Mesendoderm (in vitro differentiated cells): ENCODE measurements around the gene CPA4.

ENCODE experiments used
- DNase-seq: peaks from one replicate; pipeline ENCODE4 v3.0.0; 2013
- H2AK5ac ChIP-seq: 2 replicates; pipeline ENCODE4 v1.6.1; 2013; ENCODE audit warnings: low read length, inconsistent platforms
- H2BK120ac ChIP-seq: 2 replicates; pipeline ENCODE4 v1.6.1; 2013; ENCODE audit warnings: low read depth, mild to moderate bottlenecking, low read length, moderate library complexity, mixed read lengths
- H2BK15ac ChIP-seq: replicated peaks from 2 replicates; pipeline ENCODE4 v1.6.1; 2013; ENCODE audit warnings: low read depth, mild to moderate bottlenecking, moderate library complexity
- H2BK5ac ChIP-seq: 2 replicates; pipeline ENCODE4 v1.6.1; 2013; ENCODE audit warnings: low read length, inconsistent platforms
- H3K18ac ChIP-seq: 2 replicates; pipeline ENCODE4 v1.6.1; 2013; ENCODE audit warnings: mild to moderate bottlenecking, low read length, mixed read lengths
- H3K23ac ChIP-seq: one replicate; pipeline ENCODE4 v1.6.1; 2013; ENCODE audit warnings: low read length
- H3K27ac ChIP-seq: 2 replicates; pipeline ENCODE4 v1.5.1; 2013; ENCODE audit warnings: low read depth, mild to moderate bottlenecking, inconsistent platforms, low read length, moderate library complexity
- H3K27me3 ChIP-seq: 2 replicates; pipeline ENCODE4 v1.6.1; 2013; ENCODE audit warnings: low read length, control low read depth, mild to moderate bottlenecking, inconsistent platforms; ENCODE audit not compliant: insufficient read depth, poor library complexity
- H3K36me3 ChIP-seq: 2 replicates; pipeline ENCODE4 v1.6.1; 2013; ENCODE audit warnings: low read length, inconsistent platforms; ENCODE audit not compliant: control insufficient read depth, insufficient read depth
- H3K4ac ChIP-seq: one replicate; pipeline ENCODE4 v1.6.1; 2013; ENCODE audit warnings: low read depth, mild to moderate bottlenecking, low read length, moderate library complexity
- H3K4me1 ChIP-seq: 2 replicates; pipeline ENCODE4 v1.6.1; 2013; ENCODE audit warnings: low read depth, low read length, inconsistent platforms; ENCODE audit not compliant: control insufficient read depth
- H3K4me2 ChIP-seq: 2 replicates; pipeline ENCODE4 v1.6.1; 2013; ENCODE audit warnings: low read length
- H3K4me3 ChIP-seq: 2 replicates; pipeline ENCODE4 v1.5.1; 2013; ENCODE audit warnings: mild to moderate bottlenecking, low read length
- H3K56ac ChIP-seq: one replicate; pipeline ENCODE4 v1.6.1; 2013; ENCODE audit warnings: low read length
- H3K79me1 ChIP-seq: 2 replicates; pipeline ENCODE4 v1.6.1; 2013; ENCODE audit warnings: low read length, inconsistent platforms
- H3K79me2 ChIP-seq: 2 replicates; pipeline ENCODE4 v1.6.1; 2013; ENCODE audit warnings: mild to moderate bottlenecking, low read length; ENCODE audit not compliant: control insufficient read depth, insufficient read depth
- H3K9ac ChIP-seq: 2 replicates; pipeline ENCODE4 v1.6.1; 2013; ENCODE audit warnings: low read length, inconsistent platforms
- H4K5ac ChIP-seq: one replicate; pipeline ENCODE4 v1.6.1; 2013; ENCODE audit warnings: low read length
- H4K8ac ChIP-seq: one replicate; pipeline ENCODE4 v1.6.1; 2013; ENCODE audit warnings: low read depth, mild to moderate bottlenecking, control low read depth, low read length, moderate library complexity
- WGBS: extraction: QIAGEN DNeasy Blood & Tissue Kit; methylation state at CpG from one replicate; pipeline ENCODE4 v1.1.7; 2013; ENCODE audit warnings: low lambda C conversion rate, missing lambda C conversion rate; ENCODE audit not compliant: insufficient coverage; ENCODE audit errors: extremely low coverage; 5-methylcytosine and 5-hydroxymethylcytosine counted together

The CPA4 gene

GRCh38 chr7:130302649-130303048, 9.7 kb downstream of the CPA4 start:
- Histone ChIP-seq H4K8ac (no peak overlapping the region), H4K5ac (no peak overlapping the region), H3K18ac (no peak overlapping the region), H3K23ac (no peak overlapping the region), H3K56ac (no peak overlapping the region), H2BK15ac (no peak overlapping the region), H3K36me3 (no peaks in the 10 kb centered on the region), H3K4me3 (no peak overlapping the region), H2BK120ac (no peak overlapping the region), H3K79me2 (no peaks in the 10 kb centered on the region), H3K79me1 (no peaks in the 10 kb centered on the region), H2BK5ac (no peak overlapping the region), H3K27ac (no peak overlapping the region), H3K4me1 (no peaks in the 10 kb centered on the region), H2AK5ac (no peak overlapping the region), H3K9ac (no peak overlapping the region), H3K27me3 (no peaks in the 10 kb centered on the region), H3K4ac (no peak overlapping the region), H3K4me2 (no peak overlapping the region)
- no peak for DNase-seq

DNA sequence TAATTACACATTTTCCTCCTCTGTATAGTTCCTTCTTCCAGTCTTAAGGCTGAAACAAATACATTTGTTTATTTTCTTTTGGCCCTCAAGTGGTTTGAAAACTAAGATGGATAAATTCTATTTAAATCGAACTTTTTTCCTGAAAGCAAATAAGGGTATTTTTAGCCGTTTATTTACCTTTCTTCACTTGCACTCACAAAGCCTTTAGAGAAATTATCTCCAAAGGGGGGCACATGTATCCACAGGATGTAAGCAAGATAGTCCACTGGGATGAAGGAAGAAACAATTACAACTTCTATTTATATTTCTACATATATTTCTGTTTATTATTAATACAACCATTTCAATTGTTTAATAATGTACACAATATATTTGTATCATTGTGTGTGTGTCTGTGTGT, 10.2 kb downstream of the CPA4 start:
- no peaks in the 10 kb centered on the region for H3K27me3 ChIP-seq
- no peak overlapping the region for H2BK5ac ChIP-seq
- no CpG with 5 or more reads among the region's 2 CpGs for WGBS
- no peak overlapping the region for H3K9ac ChIP-seq
- no peaks in the 10 kb centered on the region for H3K36me3 ChIP-seq
- no peaks in the 10 kb centered on the region for H3K79me1 ChIP-seq
- H3K4me3 ChIP-seq, result no peak overlapping the region
- H2BK15ac ChIP-seq, result no peak overlapping the region
- no peak for DNase-seq
- no peak overlapping the region for H3K4ac ChIP-seq
- H2AK5ac ChIP-seq, result no peak overlapping the region
- H3K18ac ChIP-seq, result no peak overlapping the region
- H3K4me1 ChIP-seq, result no peaks in the 10 kb centered on the region
- no peak overlapping the region for H4K5ac ChIP-seq
- no peak overlapping the region for H4K8ac ChIP-seq
- H3K23ac ChIP-seq, result no peak overlapping the region
- H3K4me2 ChIP-seq, result no peak overlapping the region
- H3K27ac ChIP-seq, result no peak overlapping the region
- H3K56ac ChIP-seq, result no peak overlapping the region
- no peaks in the 10 kb centered on the region for H3K79me2 ChIP-seq
- no peak overlapping the region for H2BK120ac ChIP-seq

GRCh38 chr7:130303551-130303950, 10.6 kb downstream of the CPA4 start:
- no peaks in the 10 kb centered on the region for H3K79me1 ChIP-seq
- H2AK5ac ChIP-seq, result no peak overlapping the region
- no peak overlapping the region for H2BK120ac ChIP-seq
- H3K56ac ChIP-seq, result no peak overlapping the region
- no peak overlapping the region for H3K9ac ChIP-seq
- H3K79me2 ChIP-seq, result no peaks in the 10 kb centered on the region
- H3K18ac ChIP-seq, result no peak overlapping the region
- H3K4me2 ChIP-seq, result no peak overlapping the region
- no peak overlapping the region for H3K27ac ChIP-seq
- no peak overlapping the region for H2BK15ac ChIP-seq
- H2BK5ac ChIP-seq, result no peak overlapping the region
- no peak overlapping the region for H4K5ac ChIP-seq
- no peaks in the 10 kb centered on the region for H3K36me3 ChIP-seq
- no peaks in the 10 kb centered on the region for H3K4me1 ChIP-seq
- no peak overlapping the region for H3K4ac ChIP-seq
- H3K4me3 ChIP-seq, result no peak overlapping the region
- DNase-seq, result no peak
- H3K27me3 ChIP-seq, result no peaks in the 10 kb centered on the region
- whole genome bisulfite sequencing, result no CpG with 5 or more reads among the region's 5 CpGs
- no peak overlapping the region for H3K23ac ChIP-seq
- no peak overlapping the region for H4K8ac ChIP-seq

DNA sequence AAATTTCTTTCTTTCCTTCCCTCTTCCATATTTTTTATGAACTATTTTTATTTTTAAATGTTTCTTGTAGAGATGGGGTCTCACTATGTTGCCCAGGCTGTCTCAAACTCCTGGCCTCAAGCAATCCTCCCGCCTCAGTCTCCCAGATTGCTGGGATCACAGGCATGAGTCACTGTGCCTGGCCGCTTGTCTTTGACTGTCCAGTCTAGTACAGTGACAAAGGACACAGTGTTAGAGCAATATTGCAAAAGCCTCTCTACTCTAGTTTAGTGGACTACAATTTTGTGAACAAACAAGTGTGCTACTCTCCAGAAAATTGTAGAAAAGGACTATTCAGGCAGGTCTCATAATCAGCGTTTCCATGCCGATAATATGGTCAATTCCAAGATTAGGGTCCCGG, 11.0 kb downstream of the CPA4 start:
- Histone ChIP-seq H3K4me3 (no peak overlapping the region), H3K79me2 (no peaks in the 10 kb centered on the region), H2BK15ac (no peak overlapping the region), H2AK5ac (no peak overlapping the region), H3K36me3 (no peaks in the 10 kb centered on the region), H4K5ac (no peak overlapping the region), H3K9ac (no peak overlapping the region), H3K56ac (no peak overlapping the region), H3K27me3 (no peaks in the 10 kb centered on the region), H3K79me1 (no peaks in the 10 kb centered on the region), H3K27ac (no peak overlapping the region), H3K4me2 (no peak overlapping the region), H4K8ac (no peak overlapping the region), H2BK120ac (no peak overlapping the region), H3K4ac (no peak overlapping the region), H3K18ac (no peak overlapping the region), H3K4me1 (no peaks in the 10 kb centered on the region), H2BK5ac (no peak overlapping the region), H3K23ac (no peak overlapping the region)
- no peak for DNase-seq
- no CpG with 5 or more reads among the region's 5 CpGs for WGBS

GRCh38 chr7:130304878-130305277, 11.9 kb downstream of the CPA4 start:
- no peak overlapping the region for H3K23ac ChIP-seq
- H3K4me3 ChIP-seq, result no peak overlapping the region
- no peaks in the 10 kb centered on the region for H3K36me3 ChIP-seq
- H3K56ac ChIP-seq, result no peak overlapping the region
- no peak overlapping the region for H3K4ac ChIP-seq
- H4K5ac ChIP-seq, result no peak overlapping the region
- H4K8ac ChIP-seq, result no peak overlapping the region
- H3K79me1 ChIP-seq, result no peaks in the 10 kb centered on the region
- H2BK120ac ChIP-seq, result no peak overlapping the region
- no peak overlapping the region for H2BK5ac ChIP-seq
- H3K27ac ChIP-seq, result no peak overlapping the region
- H2BK15ac ChIP-seq, result no peak overlapping the region
- no peak overlapping the region for H3K9ac ChIP-seq
- no peaks in the 10 kb centered on the region for H3K79me2 ChIP-seq
- no peak overlapping the region for H2AK5ac ChIP-seq
- H3K4me2 ChIP-seq, result no peak overlapping the region
- no peak overlapping the region for H3K18ac ChIP-seq
- no peak for DNase-seq
- H3K27me3 ChIP-seq, result no peaks in the 10 kb centered on the region
- H3K4me1 ChIP-seq, result no peaks in the 10 kb centered on the region
- no CpG with 5 or more reads among the region's 3 CpGs for WGBS

GRCh38 chr7:130305433-130306042, 12.6 kb downstream of the CPA4 start:
- whole genome bisulfite sequencing, result no CpG with 5 or more reads among the region's 21 CpGs
- Histone ChIP-seq H3K4ac (no peak overlapping the region), H2BK120ac (no peak overlapping the region), H2AK5ac (no peak overlapping the region), H4K8ac (no peak overlapping the region), H3K9ac (no peak overlapping the region), H3K36me3 (no peaks in the 10 kb centered on the region), H3K18ac (no peak overlapping the region), H3K4me1 (no peaks in the 10 kb centered on the region), H3K27me3 (no peaks in the 10 kb centered on the region), H3K4me3 (no peak overlapping the region), H4K5ac (no peak overlapping the region), H3K23ac (no peak overlapping the region), H3K79me2 (no peaks in the 10 kb centered on the region), H3K79me1 (no peaks in the 10 kb centered on the region), H3K4me2 (no peak overlapping the region), H2BK15ac (no peak overlapping the region), H3K27ac (no peak overlapping the region), H3K56ac (no peak overlapping the region), H2BK5ac (no peak overlapping the region)
- no peak for DNase-seq
